Measurements from ENCODE around the gene DNAH12. TPM values are rescaled to one million over a fixed set of nuclear protein-coding genes. Genes with fewer than 3 reads are reported as not detected.

DNAH12 gene
- total RNA-seq, 1 experiment from 2014 or later, result not detected

DNA sequence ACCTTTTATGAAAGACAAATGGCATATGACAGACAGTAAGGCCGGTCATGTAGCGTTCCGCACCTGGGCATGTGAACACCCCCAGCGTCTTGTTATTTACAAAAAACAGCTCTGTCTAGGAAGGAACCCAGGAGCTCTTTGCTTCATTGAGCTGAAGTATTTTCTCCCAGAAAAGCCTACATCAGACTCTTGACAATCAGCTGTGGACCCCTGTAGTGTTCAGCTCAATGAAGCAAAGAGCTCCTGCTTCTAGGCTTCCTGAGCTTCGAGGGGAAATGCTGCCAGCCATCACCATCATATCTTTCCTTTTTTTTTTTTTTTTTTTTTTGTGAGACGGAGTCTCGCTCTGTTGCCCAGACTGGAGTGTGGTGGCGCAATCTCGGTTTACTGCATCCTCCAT lies 255.7 kb downstream of the DNAH12 start:
- no peak for DNase-seq (ENCODE audit: low spot score)
- H3K4me3 Mint-ChIP-seq, result no peak overlapping the region
- no peaks in the 10 kb centered on the region for H3K27me3 Mint-ChIP-seq (ENCODE audit: low read depth)
- H3K4me1 Mint-ChIP-seq, result no peaks in the 10 kb centered on the region
- TF ChIP-seq CBFB (CRISPR knock-in tag; IDR thresholded peaks at IDR 0.05; ENCODE audit: low read depth) (no peak), ELF4 (CRISPR knock-in tag; IDR thresholded peaks at IDR 0.05; ENCODE audit: low read depth) (no peak), ZNF263 (CRISPR knock-in tag; IDR thresholded peaks at IDR 0.05; ENCODE audit: low read depth) (no peak), TEAD4 (CRISPR knock-in tag; IDR thresholded peaks at IDR 0.05) (no peak), NR3C1 (CRISPR knock-in tag; conservative IDR thresholded peaks at IDR 0.05; ENCODE audit: low read depth) (no peak), FOXK1 (CRISPR knock-in tag; IDR thresholded peaks at IDR 0.05) (no peak), ZNF232 (CRISPR knock-in tag; IDR thresholded peaks at IDR 0.05) (no peak), JAZF1 (CRISPR knock-in tag; IDR thresholded peaks at IDR 0.05) (no peak), E2F5 (CRISPR knock-in tag; IDR thresholded peaks at IDR 0.05) (no peak), NFATC4 (CRISPR knock-in tag; IDR thresholded peaks at IDR 0.05) (no peak), CDX4 (CRISPR knock-in tag; IDR thresholded peaks at IDR 0.05; ENCODE audit: borderline replicate concordance) (no peak), ZNF219 (CRISPR knock-in tag; IDR thresholded peaks at IDR 0.05; ENCODE audit: borderline replicate concordance) (no peak), ZBTB43 (CRISPR knock-in tag; IDR thresholded peaks at IDR 0.05) (no peak), ZNF671 (CRISPR knock-in tag; IDR thresholded peaks at IDR 0.05) (no peak), HMGA2 (CRISPR knock-in tag; IDR thresholded peaks at IDR 0.05) (no peak), ESRRA (CRISPR knock-in tag; IDR thresholded peaks at IDR 0.05; ENCODE audit: borderline replicate concordance) (no peak), GABPB1 (CRISPR knock-in tag; IDR thresholded peaks at IDR 0.05) (no peak), ZNF396 (CRISPR knock-in tag; IDR thresholded peaks at IDR 0.05; ENCODE audit: borderline replicate concordance) (no peak), IRF2 (CRISPR knock-in tag; IDR thresholded peaks at IDR 0.05; ENCODE audit: borderline replicate concordance, low read depth) (no peak), RELA (CRISPR knock-in tag; IDR thresholded peaks at IDR 0.05; ENCODE audit: borderline replicate concordance) (no peak)
- H3K9me3 Mint-ChIP-seq, result peaks cover 15% of the 10 kb centered on the region
- ChIA-PET CTCF (interaction anchor here (1.9 kb wide), 1 partner anchor 109 kb away, joined by 8 read pairs; no protein-coding TSS in a partner anchor), POLR2A (no interaction called here)
- no peaks in the 10 kb centered on the region; the same call in 1 of the 2 replicates for H3K36me3 Mint-ChIP-seq
- no peak overlapping the region for H3K27ac Mint-ChIP-seq
- ATAC-seq, result no peak

GRCh38 chr3:57287205-57287604 lies 256.9 kb downstream of the DNAH12 start:
- POLR2A ChIA-PET, result no interaction called here
- H3K36me3 Mint-ChIP-seq, result no peaks in the 10 kb centered on the region; the same call in 1 of the 2 replicates
- ATAC-seq (no peak), DNase-seq (ENCODE audit: low spot score) (no peak)
- peaks cover 15% of the 10 kb centered on the region for H3K9me3 Mint-ChIP-seq
- H3K27ac Mint-ChIP-seq, result no peak overlapping the region
- CTCF ChIA-PET, result interaction anchor here (1.9 kb wide), 1 partner anchor 110 kb away, joined by 8 read pairs; no protein-coding TSS in a partner anchor
- H3K4me3 Mint-ChIP-seq, result no peak overlapping the region
- H3K4me1 Mint-ChIP-seq, result no peaks in the 10 kb centered on the region
- H3K27me3 Mint-ChIP-seq (ENCODE audit: low read depth), result no peaks in the 10 kb centered on the region
- TF ChIP-seq ZNF532 (CRISPR knock-in tag; IDR thresholded peaks at IDR 0.05; ENCODE audit: borderline replicate concordance), result no peak
- TF ChIP-seq, protein P1, sequence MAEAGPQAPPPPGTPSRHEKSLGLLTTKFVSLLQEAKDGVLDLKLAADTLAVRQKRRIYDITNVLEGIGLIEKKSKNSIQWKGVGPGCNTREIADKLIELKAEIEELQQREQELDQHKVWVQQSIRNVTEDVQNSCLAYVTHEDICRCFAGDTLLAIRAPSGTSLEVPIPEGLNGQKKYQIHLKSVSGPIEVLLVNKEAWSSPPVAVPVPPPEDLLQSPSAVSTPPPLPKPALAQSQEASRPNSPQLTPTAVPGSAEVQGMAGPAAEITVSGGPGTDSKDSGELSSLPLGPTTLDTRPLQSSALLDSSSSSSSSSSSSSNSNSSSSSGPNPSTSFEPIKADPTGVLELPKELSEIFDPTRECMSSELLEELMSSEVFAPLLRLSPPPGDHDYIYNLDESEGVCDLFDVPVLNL (CRISPR knock-in tag; IDR thresholded peaks at IDR 0.05; ENCODE audit: borderline replicate concordance, low read depth), result no peak
- TF ChIP-seq, protein P2, sequence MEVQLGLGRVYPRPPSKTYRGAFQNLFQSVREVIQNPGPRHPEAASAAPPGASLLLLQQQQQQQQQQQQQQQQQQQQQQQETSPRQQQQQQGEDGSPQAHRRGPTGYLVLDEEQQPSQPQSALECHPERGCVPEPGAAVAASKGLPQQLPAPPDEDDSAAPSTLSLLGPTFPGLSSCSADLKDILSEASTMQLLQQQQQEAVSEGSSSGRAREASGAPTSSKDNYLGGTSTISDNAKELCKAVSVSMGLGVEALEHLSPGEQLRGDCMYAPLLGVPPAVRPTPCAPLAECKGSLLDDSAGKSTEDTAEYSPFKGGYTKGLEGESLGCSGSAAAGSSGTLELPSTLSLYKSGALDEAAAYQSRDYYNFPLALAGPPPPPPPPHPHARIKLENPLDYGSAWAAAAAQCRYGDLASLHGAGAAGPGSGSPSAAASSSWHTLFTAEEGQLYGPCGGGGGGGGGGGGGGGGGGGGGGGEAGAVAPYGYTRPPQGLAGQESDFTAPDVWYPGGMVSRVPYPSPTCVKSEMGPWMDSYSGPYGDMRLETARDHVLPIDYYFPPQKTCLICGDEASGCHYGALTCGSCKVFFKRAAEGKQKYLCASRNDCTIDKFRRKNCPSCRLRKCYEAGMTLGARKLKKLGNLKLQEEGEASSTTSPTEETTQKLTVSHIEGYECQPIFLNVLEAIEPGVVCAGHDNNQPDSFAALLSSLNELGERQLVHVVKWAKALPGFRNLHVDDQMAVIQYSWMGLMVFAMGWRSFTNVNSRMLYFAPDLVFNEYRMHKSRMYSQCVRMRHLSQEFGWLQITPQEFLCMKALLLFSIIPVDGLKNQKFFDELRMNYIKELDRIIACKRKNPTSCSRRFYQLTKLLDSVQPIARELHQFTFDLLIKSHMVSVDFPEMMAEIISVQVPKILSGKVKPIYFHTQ (CRISPR knock-in tag; IDR thresholded peaks at IDR 0.05), result no peak
